Activated T-cell treated with anti-CD3 and anti-CD28 coated beads, Interleukin-2, amount 50 U/mL, for 4 hours (primary cell): Measurements from ENCODE around the gene DSCAML1. TPM values are rescaled to one million over a fixed set of nuclear protein-coding genes. Genes with fewer than 3 reads are reported as not detected.

Source experiments
- ATAC-seq, 2 donors: fragments of 200-7000 bp; cut with Tn5 transposase; one replicate each; pipeline ENCODE4 v1.10.0; 2021
- DNase-seq: peaks from one replicate; pipeline ENCODE4 v3.0.0-alpha.2; 2020
- H3K27me3 Mint-ChIP-seq: one replicate; pipeline ENCODE4 v1.8.0; 2021; ENCODE audit warnings: low read depth, mixed read lengths
- H3K36me3 Mint-ChIP-seq: one replicate; pipeline ENCODE4 v1.8.0; 2022; ENCODE audit warnings: mixed read lengths; ENCODE audit not compliant: insufficient read depth
- H3K4me1 Mint-ChIP-seq: one replicate; pipeline ENCODE4 v1.8.0; 2021; ENCODE audit warnings: low read depth, mixed read lengths
- H3K4me3 Mint-ChIP-seq: one replicate; pipeline ENCODE4 v1.8.0; 2021; ENCODE audit warnings: mild to moderate bottlenecking, moderate library complexity, mixed read lengths
- H3K9me3 Mint-ChIP-seq: one replicate; pipeline ENCODE4 v1.8.0; 2021; ENCODE audit warnings: mixed read lengths
- total RNA-seq, 3 donors: library from RNA; stranded (reverse); gene quantifications; one replicate each; pipeline ENCODE4 v1.2.1, GENCODE V29; 2021

DSCAML1 gene
- total RNA-seq, 3 donors from 2014 or later, result not detected

- H3K9me3 Mint-ChIP-seq, result no peaks in the 10 kb centered on the region
- no peaks in the 10 kb centered on the region for H3K36me3 Mint-ChIP-seq
- ATAC-seq, result no peak
- H3K27me3 Mint-ChIP-seq, result no peaks in the 10 kb centered on the region
- H3K4me3 Mint-ChIP-seq, result no peak overlapping the region
- DNase-seq, result no peak
- H3K4me1 Mint-ChIP-seq, result no peaks in the 10 kb centered on the region
These were observed 277.4 kb downstream of the DSCAML1 start for GRCh38 chr11:117519590-117519989.

GRCh38 chr11:117519170-117519569, 277.8 kb downstream of the DSCAML1 start:
- Mint-ChIP-seq H3K9me3 (no peaks in the 10 kb centered on the region), H3K4me1 (no peaks in the 10 kb centered on the region), H3K4me3 (no peak overlapping the region), H3K36me3 (no peaks in the 10 kb centered on the region), H3K27me3 (peaks cover under 1% of the 10 kb centered on the region)
- DNase-seq (no peak), ATAC-seq (no peak)

- Mint-ChIP-seq H3K4me3 (no peak overlapping the region), H3K9me3 (no peaks in the 10 kb centered on the region), H3K4me1 (no peaks in the 10 kb centered on the region), H3K27me3 (peaks cover 4% of the 10 kb centered on the region), H3K36me3 (no peaks in the 10 kb centered on the region)
- no peak for ATAC-seq
- DNase-seq, result no peak
These were observed 278.6 kb downstream of the DSCAML1 start for GRCh38 chr11:117518455-117518854.

- H3K9me3 Mint-ChIP-seq, result no peaks in the 10 kb centered on the region
- no peak for ATAC-seq
- no peaks in the 10 kb centered on the region for H3K4me1 Mint-ChIP-seq
These were observed 279.9 kb downstream of the DSCAML1 start for GRCh38 chr11:117517097-117517496.

GRCh38 chr11:117515892-117516787, 280.9 kb downstream of the DSCAML1 start:
- H3K27me3 Mint-ChIP-seq, result peaks cover 9% of the 10 kb centered on the region
- H3K4me3 Mint-ChIP-seq, result no peak overlapping the region
- DNase-seq, result no peak
- H3K9me3 Mint-ChIP-seq, result no peaks in the 10 kb centered on the region
- no peak for ATAC-seq
- H3K4me1 Mint-ChIP-seq, result no peaks in the 10 kb centered on the region
- H3K36me3 Mint-ChIP-seq, result no peaks in the 10 kb centered on the region

More at GRCh38 chr11:117517097-117517496, 279.9 kb downstream of the DSCAML1 start:
- H3K36me3 Mint-ChIP-seq, result no peaks in the 10 kb centered on the region
- H3K4me3 Mint-ChIP-seq, result no peak overlapping the region
- DNase-seq, result no peak
- H3K27me3 Mint-ChIP-seq, result peaks cover 4% of the 10 kb centered on the region

- Mint-ChIP-seq H3K4me1 (no peaks in the 10 kb centered on the region), H3K4me3 (no peak overlapping the region), H3K27me3 (peaks cover 14% of the 10 kb centered on the region), H3K9me3 (no peaks in the 10 kb centered on the region), H3K36me3 (no peaks in the 10 kb centered on the region)
- ATAC-seq, result no peak
- no peak for DNase-seq
These were observed 282.8 kb downstream of the DSCAML1 start for GRCh38 chr11:117514256-117514655.

GRCh38 chr11:117513666-117514065, 283.4 kb downstream of the DSCAML1 start:
- ATAC-seq (no peak), DNase-seq (no peak)
- no peak overlapping the region for H3K4me3 Mint-ChIP-seq
- no peaks in the 10 kb centered on the region for H3K9me3 Mint-ChIP-seq
- H3K4me1 Mint-ChIP-seq, result no peaks in the 10 kb centered on the region
- H3K27me3 Mint-ChIP-seq, result peaks cover 14% of the 10 kb centered on the region
- H3K36me3 Mint-ChIP-seq, result no peaks in the 10 kb centered on the region

GRCh38 chr11:117511931-117512539, 285.0 kb downstream of the DSCAML1 start:
- Mint-ChIP-seq H3K4me1 (no peaks in the 10 kb centered on the region), H3K4me3 (no peak overlapping the region), H3K9me3 (no peaks in the 10 kb centered on the region), H3K36me3 (no peaks in the 10 kb centered on the region), H3K27me3 (peaks cover 17% of the 10 kb centered on the region)
- ATAC-seq (no peak), DNase-seq (no peak)

- H3K27me3 Mint-ChIP-seq, result peaks cover 17% of the 10 kb centered on the region
- DNase-seq (no peak), ATAC-seq (no peak)
- no peaks in the 10 kb centered on the region for H3K4me1 Mint-ChIP-seq
- H3K36me3 Mint-ChIP-seq, result no peaks in the 10 kb centered on the region
- no peaks in the 10 kb centered on the region for H3K9me3 Mint-ChIP-seq
- no peak overlapping the region for H3K4me3 Mint-ChIP-seq
These were observed 285.5 kb downstream of the DSCAML1 start for GRCh38 chr11:117511483-117511930.

GRCh38 chr11:117510646-117511045, 286.4 kb downstream of the DSCAML1 start:
- Mint-ChIP-seq H3K4me1 (no peaks in the 10 kb centered on the region), H3K4me3 (no peak overlapping the region), H3K9me3 (no peaks in the 10 kb centered on the region), H3K27me3 (peaks cover 17% of the 10 kb centered on the region), H3K36me3 (no peaks in the 10 kb centered on the region)
- ATAC-seq (no peak), DNase-seq (no peak)

GRCh38 chr11:117509543-117509942, 287.5 kb downstream of the DSCAML1 start:
- no peaks in the 10 kb centered on the region for H3K36me3 Mint-ChIP-seq
- H3K4me3 Mint-ChIP-seq, result no peak overlapping the region
- no peaks in the 10 kb centered on the region for H3K4me1 Mint-ChIP-seq
- no peak for ATAC-seq
- no peaks in the 10 kb centered on the region for H3K9me3 Mint-ChIP-seq
- peaks cover 17% of the 10 kb centered on the region for H3K27me3 Mint-ChIP-seq
- DNase-seq, result no peak

- H3K36me3 Mint-ChIP-seq, result no peaks in the 10 kb centered on the region
- ATAC-seq (no peak), DNase-seq (no peak)
- H3K4me1 Mint-ChIP-seq, result no peaks in the 10 kb centered on the region
- no peaks in the 10 kb centered on the region for H3K9me3 Mint-ChIP-seq
- no peak overlapping the region for H3K4me3 Mint-ChIP-seq
- peaks cover 13% of the 10 kb centered on the region for H3K27me3 Mint-ChIP-seq
These were observed 290.0 kb downstream of the DSCAML1 start for GRCh38 chr11:117506971-117507370.

- no peak for DNase-seq
- Mint-ChIP-seq H3K4me3 (no peak overlapping the region), H3K27me3 (peaks cover 2% of the 10 kb centered on the region), H3K4me1 (no peaks in the 10 kb centered on the region), H3K9me3 (no peaks in the 10 kb centered on the region), H3K36me3 (no peaks in the 10 kb centered on the region)
- ATAC-seq, result no peak
These were observed 291.6 kb downstream of the DSCAML1 start for GRCh38 chr11:117505285-117505970.

GRCh38 chr11:117502779-117503100, 294.3 kb downstream of the DSCAML1 start:
- no peaks in the 10 kb centered on the region for H3K4me1 Mint-ChIP-seq
- H3K9me3 Mint-ChIP-seq, result no peaks in the 10 kb centered on the region
- H3K36me3 Mint-ChIP-seq, result no peaks in the 10 kb centered on the region
- no peak overlapping the region for H3K4me3 Mint-ChIP-seq
- H3K27me3 Mint-ChIP-seq, result peaks cover 2% of the 10 kb centered on the region
- no peak for DNase-seq
- no peak for ATAC-seq
